Measurements from ENCODE around the gene CDK5RAP2.

The CDK5RAP2 gene

DNA sequence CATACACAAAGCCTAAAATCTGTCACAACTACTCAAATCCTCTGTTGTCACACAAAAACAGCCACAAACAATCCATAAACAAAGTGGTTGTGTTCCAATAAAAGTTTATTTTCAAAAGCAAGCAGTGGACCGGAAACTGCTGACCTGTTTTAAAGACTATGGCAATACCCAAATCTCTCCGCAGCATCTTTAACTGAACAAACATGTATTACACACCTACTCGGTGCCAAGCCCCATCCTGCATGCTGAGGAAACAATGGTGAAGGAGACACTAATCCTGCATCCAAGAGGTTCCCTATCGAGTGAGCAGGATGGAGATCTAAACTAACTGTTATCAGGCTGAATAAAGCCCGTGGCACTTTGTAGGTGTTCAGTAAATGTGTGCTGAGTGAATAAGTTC is 11.2 kb downstream of the CDK5RAP2 start:
- Histone ChIP-seq H3K23ac (ENCODE audit: low read length) (no peak overlapping the region), H2AK5ac (ENCODE audit: low read length) (no peak overlapping the region), H3K9me3 (ENCODE audit: insufficient read depth, low read depth, low read length) (no peaks in the 10 kb centered on the region), H3K79me1 (ENCODE audit: low read length) (no peaks in the 10 kb centered on the region), H3K4ac (ENCODE audit: low read depth, low read length) (no peak overlapping the region), H3K27ac (ENCODE audit: low read depth, low read length) (no peak overlapping the region), H3K36me3 (ENCODE audit: control insufficient read depth in 1 of 2, insufficient read depth in 2 of 2, low read length in 2 of 2) (peaks cover 19 to 34% of the 10 kb centered on the region in 2 experiments), H3K4me1 (ENCODE audit: control insufficient read depth in 1 of 2, insufficient read depth in 2 of 2, low read length in 2 of 2) (no peaks in the 10 kb centered on the region), H3K18ac (ENCODE audit: low read length) (no peak overlapping the region), H4K12ac (ENCODE audit: low read depth, low read length) (no peak overlapping the region), H3K9ac (ENCODE audit: low read length) (no peak overlapping the region), H2BK12ac (ENCODE audit: low read length) (no peak overlapping the region), H3K4me2 (ENCODE audit: low read length) (no peak overlapping the region), H3K14ac (ENCODE audit: low read length) (no peak overlapping the region), H2BK120ac (ENCODE audit: insufficient read depth, low read length, poor library complexity) (no peak overlapping the region), H4K91ac (ENCODE audit: low read depth, low read length) (no peak overlapping the region), H3K27me3 (ENCODE audit: insufficient read depth, low read length) (no peaks in the 10 kb centered on the region), H4K8ac (ENCODE audit: low read depth, low read length) (no peak overlapping the region), H3K4me3 (ENCODE audit: low read depth, low read length) (no peak overlapping the region), H3K79me2 (ENCODE audit: control insufficient read depth, insufficient read depth, low read length, poor library complexity) (no peaks in the 10 kb centered on the region), H2AFZ (ENCODE audit: insufficient read depth, low read length, poor library complexity) (no peak overlapping the region), H2BK5ac (ENCODE audit: low read depth, low read length, poor library complexity) (no peak overlapping the region)
- no peak for DNase-seq
- WGBS (ENCODE audit: extremely low coverage, insufficient coverage, insufficient read length), result no CpG with 5 or more reads among the region's 5 CpGs

DNA sequence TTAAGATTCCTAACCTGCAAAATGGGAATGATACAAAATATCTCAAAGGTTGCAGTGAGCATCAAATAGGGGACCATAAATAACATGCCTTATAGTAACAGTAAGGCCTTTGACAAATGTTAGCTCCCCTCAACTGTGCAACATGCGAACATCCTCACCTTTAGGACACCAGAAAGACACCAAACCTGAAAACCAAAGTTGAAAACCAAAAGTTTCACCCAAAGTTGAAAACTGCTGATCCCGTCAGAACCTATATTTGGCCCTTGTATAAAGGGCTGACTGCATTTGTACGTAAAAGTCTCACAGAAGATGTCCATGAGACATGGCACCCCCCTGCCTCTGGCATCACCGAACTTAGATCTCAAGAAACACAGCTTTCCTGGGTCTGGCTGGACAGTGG is 12.1 kb downstream of the CDK5RAP2 start:
- Histone ChIP-seq H3K4me3 (ENCODE audit: low read depth, low read length) (no peak overlapping the region), H2BK120ac (ENCODE audit: insufficient read depth, low read length, poor library complexity) (no peak overlapping the region), H3K79me1 (ENCODE audit: low read length) (no peaks in the 10 kb centered on the region), H3K36me3 (ENCODE audit: control insufficient read depth in 1 of 2, insufficient read depth in 2 of 2, low read length in 2 of 2) (peaks cover 19 to 42% of the 10 kb centered on the region in 2 experiments), H2BK12ac (ENCODE audit: low read length) (no peak overlapping the region), H3K18ac (ENCODE audit: low read length) (no peak overlapping the region), H3K4me2 (ENCODE audit: low read length) (no peak overlapping the region), H3K79me2 (ENCODE audit: control insufficient read depth, insufficient read depth, low read length, poor library complexity) (no peaks in the 10 kb centered on the region), H3K9ac (ENCODE audit: low read length) (no peak overlapping the region), H4K12ac (ENCODE audit: low read depth, low read length) (no peak overlapping the region), H3K23ac (ENCODE audit: low read length) (no peak overlapping the region), H2BK5ac (ENCODE audit: low read depth, low read length, poor library complexity) (no peak overlapping the region), H2AK5ac (ENCODE audit: low read length) (no peak overlapping the region), H3K9me3 (ENCODE audit: insufficient read depth, low read depth, low read length) (no peaks in the 10 kb centered on the region), H3K27me3 (ENCODE audit: insufficient read depth, low read length) (no peaks in the 10 kb centered on the region), H3K4me1 (ENCODE audit: control insufficient read depth in 1 of 2, insufficient read depth in 2 of 2, low read length in 2 of 2) (no peaks in the 10 kb centered on the region), H3K27ac (ENCODE audit: low read depth, low read length) (no peak overlapping the region), H4K8ac (ENCODE audit: low read depth, low read length) (no peak overlapping the region), H3K14ac (ENCODE audit: low read length) (no peak overlapping the region), H3K4ac (ENCODE audit: low read depth, low read length) (no peak overlapping the region), H4K91ac (ENCODE audit: low read depth, low read length) (no peak overlapping the region), H2AFZ (ENCODE audit: insufficient read depth, low read length, poor library complexity) (no peak overlapping the region)
- WGBS (ENCODE audit: extremely low coverage, insufficient coverage, insufficient read length), result no CpG with 5 or more reads among the region's 4 CpGs
- no peak for DNase-seq

DNA sequence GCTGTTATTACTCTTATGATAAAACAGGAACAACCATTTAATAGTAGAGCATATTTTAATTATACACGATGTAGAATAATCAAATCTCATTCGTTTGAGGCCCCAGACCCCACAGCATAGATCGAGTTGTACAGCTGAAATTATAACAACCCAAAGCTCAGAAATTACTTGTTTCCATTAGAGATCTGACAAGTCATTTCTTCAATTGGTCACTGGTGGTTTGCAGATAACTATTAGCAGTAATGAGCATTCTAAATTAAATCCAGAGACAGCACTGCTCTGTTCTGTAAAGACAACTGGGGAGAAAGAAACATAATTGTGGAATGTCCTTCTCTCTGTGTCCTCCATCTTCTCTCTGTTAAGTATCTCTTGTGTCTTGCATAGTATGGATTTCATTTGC is 12.9 kb downstream of the CDK5RAP2 start:
- no peaks in the 10 kb centered on the region for H3K79me2 ChIP-seq (ENCODE audit: control insufficient read depth, insufficient read depth, low read length, poor library complexity)
- no peak overlapping the region for H2BK12ac ChIP-seq (ENCODE audit: low read length)
- H3K18ac ChIP-seq (ENCODE audit: low read length), result no peak overlapping the region
- no peaks in the 10 kb centered on the region for H3K4me1 ChIP-seq (ENCODE audit: control insufficient read depth in 1 of 2, insufficient read depth in 2 of 2, low read length in 2 of 2)
- no peak for DNase-seq
- no peaks in the 10 kb centered on the region for H3K79me1 ChIP-seq (ENCODE audit: low read length)
- H2BK5ac ChIP-seq (ENCODE audit: low read depth, low read length, poor library complexity), result no peak overlapping the region
- H4K12ac ChIP-seq (ENCODE audit: low read depth, low read length), result no peak overlapping the region
- no peaks in the 10 kb centered on the region for H3K27me3 ChIP-seq (ENCODE audit: insufficient read depth, low read length)
- no peak overlapping the region for H2AFZ ChIP-seq (ENCODE audit: insufficient read depth, low read length, poor library complexity)
- H3K27ac ChIP-seq (ENCODE audit: low read depth, low read length), result no peak overlapping the region
- peaks cover 21 to 42% of the 10 kb centered on the region in 2 experiments for H3K36me3 ChIP-seq (ENCODE audit: control insufficient read depth in 1 of 2, insufficient read depth in 2 of 2, low read length in 2 of 2)
- WGBS (ENCODE audit: extremely low coverage, insufficient coverage, insufficient read length), result no CpG with 5 or more reads among the region's 3 CpGs
- H3K14ac ChIP-seq (ENCODE audit: low read length), result no peak overlapping the region
- no peak overlapping the region for H4K91ac ChIP-seq (ENCODE audit: low read depth, low read length)
- H3K9ac ChIP-seq (ENCODE audit: low read length), result no peak overlapping the region
- H3K23ac ChIP-seq (ENCODE audit: low read length), result no peak overlapping the region
- H3K4me3 ChIP-seq (ENCODE audit: low read depth, low read length), result no peak overlapping the region
- H2AK5ac ChIP-seq (ENCODE audit: low read length), result no peak overlapping the region
- H3K9me3 ChIP-seq (ENCODE audit: insufficient read depth, low read depth, low read length), result no peaks in the 10 kb centered on the region
- H4K8ac ChIP-seq (ENCODE audit: low read depth, low read length), result no peak overlapping the region
- no peak overlapping the region for H3K4me2 ChIP-seq (ENCODE audit: low read length)
- H3K4ac ChIP-seq (ENCODE audit: low read depth, low read length), result no peak overlapping the region
- H2BK120ac ChIP-seq (ENCODE audit: insufficient read depth, low read length, poor library complexity), result no peak overlapping the region

DNA sequence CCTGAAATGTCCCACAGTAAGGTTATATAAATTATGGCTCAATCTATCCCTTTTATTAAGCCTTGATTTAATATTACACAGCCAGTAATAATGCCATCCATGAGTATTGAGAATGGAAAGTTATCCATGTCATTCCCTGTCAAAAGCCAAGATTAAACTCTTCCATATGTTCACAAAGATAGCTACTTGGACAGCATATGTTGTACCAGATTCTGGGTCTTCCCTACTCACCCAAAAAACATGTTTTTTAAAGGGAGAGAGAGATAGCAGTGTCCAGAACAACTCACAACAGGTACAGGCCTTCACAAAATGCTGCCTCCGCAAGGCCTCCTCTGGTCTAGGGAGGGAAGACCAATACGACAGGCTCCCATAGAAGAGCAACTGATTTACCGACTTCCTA is 15.4 kb downstream of the CDK5RAP2 start:
- H3K9me3 ChIP-seq (ENCODE audit: insufficient read depth, low read depth, low read length), result no peaks in the 10 kb centered on the region
- H2AFZ ChIP-seq (ENCODE audit: insufficient read depth, low read length, poor library complexity), result no peak overlapping the region
- no peak overlapping the region for H3K23ac ChIP-seq (ENCODE audit: low read length)
- H3K27me3 ChIP-seq (ENCODE audit: insufficient read depth, low read length), result no peaks in the 10 kb centered on the region
- no peaks in the 10 kb centered on the region for H3K4me1 ChIP-seq (ENCODE audit: control insufficient read depth in 1 of 2, insufficient read depth in 2 of 2, low read length in 2 of 2)
- no peak overlapping the region for H3K4me2 ChIP-seq (ENCODE audit: low read length)
- no peak overlapping the region for H3K4me3 ChIP-seq (ENCODE audit: low read depth, low read length)
- no peak overlapping the region for H3K14ac ChIP-seq (ENCODE audit: low read length)
- no peak overlapping the region for H3K4ac ChIP-seq (ENCODE audit: low read depth, low read length)
- H3K79me2 ChIP-seq (ENCODE audit: control insufficient read depth, insufficient read depth, low read length, poor library complexity), result no peaks in the 10 kb centered on the region
- no peak for DNase-seq
- no peak overlapping the region for H3K27ac ChIP-seq (ENCODE audit: low read depth, low read length)
- no peak overlapping the region for H2BK12ac ChIP-seq (ENCODE audit: low read length)
- no peak overlapping the region for H4K91ac ChIP-seq (ENCODE audit: low read depth, low read length)
- no peak overlapping the region for H4K12ac ChIP-seq (ENCODE audit: low read depth, low read length)
- no peak overlapping the region for H3K9ac ChIP-seq (ENCODE audit: low read length)
- H2BK120ac ChIP-seq (ENCODE audit: insufficient read depth, low read length, poor library complexity), result no peak overlapping the region
- no CpG with 5 or more reads among the region's 3 CpGs for WGBS (ENCODE audit: extremely low coverage, insufficient coverage, insufficient read length)
- H4K8ac ChIP-seq (ENCODE audit: low read depth, low read length), result no peak overlapping the region
- no peaks in the 10 kb centered on the region for H3K79me1 ChIP-seq (ENCODE audit: low read length)
- no peak overlapping the region for H2BK5ac ChIP-seq (ENCODE audit: low read depth, low read length, poor library complexity)
- peaks cover 10 to 24% of the 10 kb centered on the region in 2 experiments for H3K36me3 ChIP-seq (ENCODE audit: control insufficient read depth in 1 of 2, insufficient read depth in 2 of 2, low read length in 2 of 2)
- H2AK5ac ChIP-seq (ENCODE audit: low read length), result no peak overlapping the region
- H3K18ac ChIP-seq (ENCODE audit: low read length), result no peak overlapping the region
